Liver (tissue), 3 donors: ENCODE measurements around the gene ZC3HAV1.

Experiments
- FOXA2 ChIP-seq: IDR thresholded peaks from 2 replicates; pipeline ENCODE4 v1.6.1; 2016; ENCODE audit warnings: antibody characterized with exemption
- GABPA ChIP-seq, 2 donors: IDR thresholded peaks in 1 of 2; conservative IDR thresholded peaks in 1 of 2; 2 replicates each; pipeline ENCODE4 v1.6.1; 2016; ENCODE audit warnings: antibody characterized with exemption in 2 of 2, mild to moderate bottlenecking in 1 of 2, moderate library complexity in 1 of 2
- HNF4A ChIP-seq, 2 donors: conservative IDR thresholded peaks; 2 replicates each; pipeline ENCODE4 v1.6.1; 2016; ENCODE audit warnings: antibody characterized with exemption in 2 of 2, mild to moderate bottlenecking in 2 of 2
- JUND ChIP-seq, 2 donors: IDR thresholded peaks; 2 replicates each; pipeline ENCODE4 v1.6.1; 2016; ENCODE audit warnings: antibody characterized with exemption in 2 of 2
- RAD21 ChIP-seq, 2 donors: IDR thresholded peaks; 2 replicates each; pipeline ENCODE4 v1.6.1; 2016; ENCODE audit warnings: antibody characterized with exemption in 2 of 2, mild to moderate bottlenecking in 2 of 2
- RXRA ChIP-seq, 2 donors: IDR thresholded peaks; 2 replicates each; pipeline ENCODE4 v1.6.1; 2017 to 2018; ENCODE audit warnings: antibody characterized with exemption in 2 of 2, mild to moderate bottlenecking in 1 of 2
- TAF1 ChIP-seq: conservative IDR thresholded peaks from 2 replicates; pipeline ENCODE4 v1.6.1; 2016; ENCODE audit warnings: antibody characterized with exemption, mild to moderate bottlenecking
- TF ChIP-seq, protein P1 (sequence below): fragments of 150-350 bp; IDR thresholded peaks from 2 replicates; pipeline ENCODE4 v1.5.1; 2017; ENCODE audit warnings: improper control_type of control experiment, low read depth, low read length; ENCODE audit not compliant: missing input control
- donor health status: healthy.
- donor health status: healthy.

GRCh38 chr7:139104091-139104450 is 5.4 kb downstream of the ZC3HAV1 start:
- no peak for TF ChIP-seq FOXA2
- TF ChIP-seq TAF1: no peak
- TF ChIP-seq, protein P1, sequence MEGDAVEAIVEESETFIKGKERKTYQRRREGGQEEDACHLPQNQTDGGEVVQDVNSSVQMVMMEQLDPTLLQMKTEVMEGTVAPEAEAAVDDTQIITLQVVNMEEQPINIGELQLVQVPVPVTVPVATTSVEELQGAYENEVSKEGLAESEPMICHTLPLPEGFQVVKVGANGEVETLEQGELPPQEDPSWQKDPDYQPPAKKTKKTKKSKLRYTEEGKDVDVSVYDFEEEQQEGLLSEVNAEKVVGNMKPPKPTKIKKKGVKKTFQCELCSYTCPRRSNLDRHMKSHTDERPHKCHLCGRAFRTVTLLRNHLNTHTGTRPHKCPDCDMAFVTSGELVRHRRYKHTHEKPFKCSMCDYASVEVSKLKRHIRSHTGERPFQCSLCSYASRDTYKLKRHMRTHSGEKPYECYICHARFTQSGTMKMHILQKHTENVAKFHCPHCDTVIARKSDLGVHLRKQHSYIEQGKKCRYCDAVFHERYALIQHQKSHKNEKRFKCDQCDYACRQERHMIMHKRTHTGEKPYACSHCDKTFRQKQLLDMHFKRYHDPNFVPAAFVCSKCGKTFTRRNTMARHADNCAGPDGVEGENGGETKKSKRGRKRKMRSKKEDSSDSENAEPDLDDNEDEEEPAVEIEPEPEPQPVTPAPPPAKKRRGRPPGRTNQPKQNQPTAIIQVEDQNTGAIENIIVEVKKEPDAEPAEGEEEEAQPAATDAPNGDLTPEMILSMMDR: no peak
- no peak for TF ChIP-seq JUND (IDR thresholded peaks at IDR 0.05)
- TF ChIP-seq HNF4A (conservative IDR thresholded peaks at IDR 0.05): no peak
- TF ChIP-seq GABPA (IDR thresholded peaks at IDR 0.05 in 1 of 2, conservative IDR thresholded peaks at IDR 0.05 in 1 of 2): no peak
- TF ChIP-seq RXRA (IDR thresholded peaks at IDR 0.05): no peak
- no peak for TF ChIP-seq RAD21 (IDR thresholded peaks at IDR 0.05)
